ENCODE results near the gene LDAF1.

DNA sequence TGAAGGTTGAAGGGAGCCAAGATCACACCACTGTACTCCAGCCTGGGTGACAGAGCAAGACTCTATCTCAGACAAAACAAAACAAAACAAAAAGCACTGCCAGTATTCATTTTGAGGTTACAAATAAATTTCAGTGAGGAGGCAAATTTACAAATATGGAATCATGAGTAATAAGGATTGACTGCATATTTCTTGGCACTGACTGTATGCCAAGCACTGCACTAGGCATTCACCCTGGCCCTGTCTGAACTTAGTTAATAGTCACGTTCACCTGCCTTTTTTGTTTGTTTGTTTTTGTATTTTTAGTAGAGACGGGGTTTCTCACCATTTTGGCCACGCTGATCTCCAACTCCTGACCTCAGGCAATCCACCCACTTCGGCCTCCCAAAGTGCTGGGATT is 5.1 kb downstream of the LDAF1 start:
- TF ChIP-seq, protein P1, sequence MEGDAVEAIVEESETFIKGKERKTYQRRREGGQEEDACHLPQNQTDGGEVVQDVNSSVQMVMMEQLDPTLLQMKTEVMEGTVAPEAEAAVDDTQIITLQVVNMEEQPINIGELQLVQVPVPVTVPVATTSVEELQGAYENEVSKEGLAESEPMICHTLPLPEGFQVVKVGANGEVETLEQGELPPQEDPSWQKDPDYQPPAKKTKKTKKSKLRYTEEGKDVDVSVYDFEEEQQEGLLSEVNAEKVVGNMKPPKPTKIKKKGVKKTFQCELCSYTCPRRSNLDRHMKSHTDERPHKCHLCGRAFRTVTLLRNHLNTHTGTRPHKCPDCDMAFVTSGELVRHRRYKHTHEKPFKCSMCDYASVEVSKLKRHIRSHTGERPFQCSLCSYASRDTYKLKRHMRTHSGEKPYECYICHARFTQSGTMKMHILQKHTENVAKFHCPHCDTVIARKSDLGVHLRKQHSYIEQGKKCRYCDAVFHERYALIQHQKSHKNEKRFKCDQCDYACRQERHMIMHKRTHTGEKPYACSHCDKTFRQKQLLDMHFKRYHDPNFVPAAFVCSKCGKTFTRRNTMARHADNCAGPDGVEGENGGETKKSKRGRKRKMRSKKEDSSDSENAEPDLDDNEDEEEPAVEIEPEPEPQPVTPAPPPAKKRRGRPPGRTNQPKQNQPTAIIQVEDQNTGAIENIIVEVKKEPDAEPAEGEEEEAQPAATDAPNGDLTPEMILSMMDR (conservative IDR thresholded peaks at IDR 0.05 in 1 of 2, IDR thresholded peaks at IDR 0.05 in 1 of 2; ENCODE audit: low read depth in 1 of 2, low read length in 2 of 2), result no peak
- TF ChIP-seq EZH2 (IDR thresholded peaks at IDR 0.05; ENCODE audit: low read length, missing control alignments), result no peak
